ENCODE data around the gene RNU6-9.

DNA sequence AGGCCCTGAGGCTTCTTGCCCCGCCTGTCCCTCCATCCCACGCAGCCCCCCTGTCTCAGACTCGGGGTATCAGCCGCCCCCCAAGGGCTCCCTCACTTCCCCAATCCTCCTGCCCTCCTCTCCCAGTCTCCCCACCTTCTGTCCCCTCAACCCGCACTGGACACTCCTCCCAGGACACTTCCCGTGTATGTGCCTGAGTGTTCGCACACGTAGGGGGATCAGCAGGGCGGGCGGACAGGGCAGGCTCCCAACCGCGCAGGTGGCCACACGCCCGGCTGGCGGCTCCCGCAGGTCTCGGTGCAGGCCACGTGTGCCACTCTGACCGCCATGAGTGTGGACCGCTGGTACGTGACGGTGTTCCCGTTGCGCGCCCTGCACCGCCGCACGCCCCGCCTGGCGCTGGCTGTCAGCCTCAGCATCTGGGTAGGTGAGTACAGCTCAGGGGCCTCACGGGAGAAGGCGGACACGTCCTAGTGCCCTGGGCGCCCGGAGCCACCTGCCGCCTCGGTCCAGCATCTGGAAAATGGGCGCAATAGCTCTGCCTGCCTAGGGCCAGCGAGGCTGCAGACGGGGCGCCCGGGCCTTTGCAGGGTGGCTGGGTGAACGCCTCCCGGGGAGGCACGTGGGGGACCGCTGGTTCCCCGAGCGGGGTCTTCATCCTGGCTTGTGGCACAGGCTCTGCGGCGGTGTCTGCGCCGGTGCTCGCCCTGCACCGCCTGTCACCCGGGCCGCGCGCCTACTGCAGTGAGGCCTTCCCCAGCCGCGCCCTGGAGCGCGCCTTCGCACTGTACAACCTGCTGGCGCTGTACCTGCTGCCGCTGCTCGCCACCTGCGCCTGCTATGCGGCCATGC is 26.1 kb downstream of the RNU6-9 start:
- no peak for TF ChIP-seq CTCF (IDR thresholded peaks at IDR 0.05; ENCODE audit: low read depth, low read length)
- TF ChIP-seq EZH2phosphoT487 (IDR thresholded peaks at IDR 0.05; ENCODE audit: low read depth): no peak

All from OCI-LY3 (cell line).